Activated CD4-positive, alpha-beta T cell treated with anti-CD3 and anti-CD28 coated beads, Interleukin-2, amount 50 U/mL, for 24 hours (primary cell): Measurements from ENCODE around the gene INTS2.
A peak's percentile ranks its signal among the peaks of the same experiment; 100 is the strongest.
"Not testable (repeated sequence)": the region's sequence is repeated elsewhere in the genome, so short reads cannot be mapped to it uniquely, and the experiment has no call there.

ENCODE experiments used
- DNase-seq, 2 donors: peaks; one replicate each; pipeline ENCODE4 v3.0.0-alpha.2; 2020; ENCODE audit warnings: low read depth in 1 of 2, low spot score in 1 of 2

The INTS2 gene

DNA sequence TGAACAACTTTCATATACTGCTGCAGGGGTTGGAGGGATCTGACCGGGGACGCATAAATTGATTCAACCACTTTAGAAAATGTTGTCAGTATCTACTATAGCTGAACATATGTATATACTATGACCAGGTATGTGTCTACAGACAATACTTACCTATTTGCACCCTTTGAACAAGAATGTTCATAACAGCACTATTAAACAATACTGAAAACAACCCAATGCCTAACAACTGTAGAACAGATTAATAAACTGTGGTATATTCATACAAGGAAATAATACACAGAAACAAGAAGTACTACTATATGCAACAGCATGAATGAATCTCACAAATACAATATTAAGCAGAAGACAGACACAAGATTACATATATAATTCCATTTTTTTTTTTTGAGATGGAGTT lies 74.9 kb downstream of the INTS2 start:
- DNase-seq: no peak

DNA sequence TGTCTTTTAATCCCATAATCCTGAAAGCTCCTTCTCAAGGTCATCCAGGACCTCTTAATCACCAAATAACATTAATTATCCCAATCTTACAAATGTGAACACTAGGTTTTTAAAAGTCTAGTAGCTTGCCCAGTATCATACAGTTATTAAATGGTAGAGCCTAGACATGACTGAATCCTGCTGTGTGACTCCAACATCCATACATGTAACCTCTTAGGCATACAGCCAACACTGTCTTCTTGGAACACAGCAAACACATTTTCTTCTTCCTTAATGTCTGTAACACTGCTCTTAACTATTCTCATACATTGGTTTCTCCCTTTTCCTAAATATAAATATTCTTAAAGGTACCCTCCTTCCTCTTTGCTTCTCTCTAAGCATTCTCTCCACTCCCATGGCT lies 78.1 kb downstream of the INTS2 start:
- DNase-seq: no peak

DNA sequence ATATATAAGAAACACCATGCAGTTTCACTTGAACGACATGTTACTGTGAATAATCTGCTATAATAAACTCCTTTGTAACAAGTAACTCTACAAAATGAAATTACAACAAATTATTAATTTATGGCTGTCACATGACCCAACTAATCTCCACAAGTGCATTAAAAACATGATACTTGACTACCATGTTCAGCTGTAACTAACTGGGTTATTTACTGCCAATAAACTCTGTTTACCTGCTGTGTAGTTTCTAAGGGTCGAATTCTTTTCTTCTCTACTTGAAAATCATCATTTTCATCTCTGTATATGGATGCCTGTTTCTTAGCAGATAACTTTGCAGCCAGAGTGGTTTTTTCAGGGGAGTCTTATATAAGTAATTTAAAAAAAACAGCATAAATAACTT lies 78.9 kb downstream of the INTS2 start:
- DNase-seq: no peak

DNA sequence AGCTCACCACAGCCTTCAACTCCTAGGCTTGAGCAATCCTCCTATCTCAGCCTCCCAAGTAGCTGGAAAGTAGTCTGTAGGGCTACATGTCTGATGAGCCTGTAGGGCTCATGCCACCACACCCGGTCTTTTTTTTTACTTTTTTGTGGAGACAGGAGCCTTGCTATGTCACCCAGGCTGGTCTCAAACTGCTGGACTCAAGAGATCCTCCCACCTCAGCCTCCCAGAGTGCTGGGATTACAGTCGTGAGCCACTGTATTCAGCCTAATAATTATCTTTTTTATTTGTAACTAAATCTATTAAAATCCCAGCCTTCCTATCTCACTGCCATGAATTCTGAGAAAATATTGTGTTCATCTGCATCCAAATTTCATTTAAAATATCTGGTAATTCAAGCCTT lies 79.5 kb downstream of the INTS2 start:
- DNase-seq: no peak

DNA sequence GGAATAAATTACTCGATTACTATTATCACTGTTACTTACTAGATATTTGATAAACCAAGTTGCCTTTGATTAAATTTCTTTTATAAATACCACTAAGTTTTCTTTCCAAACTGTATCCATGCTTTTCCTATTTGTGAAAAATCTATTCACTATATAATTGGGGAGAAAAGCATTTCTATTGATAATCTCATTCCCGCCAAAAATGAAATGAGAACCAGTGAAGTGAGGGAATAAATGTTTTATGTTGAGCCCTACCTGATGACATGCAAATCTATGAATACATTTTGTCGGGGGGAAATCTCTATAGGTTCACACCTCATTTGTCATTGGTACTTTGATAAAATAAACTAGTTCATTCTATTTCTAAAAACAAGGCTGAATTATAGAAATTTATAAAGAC lies 80.1 kb downstream of the INTS2 start:
- no peak for DNase-seq

DNA sequence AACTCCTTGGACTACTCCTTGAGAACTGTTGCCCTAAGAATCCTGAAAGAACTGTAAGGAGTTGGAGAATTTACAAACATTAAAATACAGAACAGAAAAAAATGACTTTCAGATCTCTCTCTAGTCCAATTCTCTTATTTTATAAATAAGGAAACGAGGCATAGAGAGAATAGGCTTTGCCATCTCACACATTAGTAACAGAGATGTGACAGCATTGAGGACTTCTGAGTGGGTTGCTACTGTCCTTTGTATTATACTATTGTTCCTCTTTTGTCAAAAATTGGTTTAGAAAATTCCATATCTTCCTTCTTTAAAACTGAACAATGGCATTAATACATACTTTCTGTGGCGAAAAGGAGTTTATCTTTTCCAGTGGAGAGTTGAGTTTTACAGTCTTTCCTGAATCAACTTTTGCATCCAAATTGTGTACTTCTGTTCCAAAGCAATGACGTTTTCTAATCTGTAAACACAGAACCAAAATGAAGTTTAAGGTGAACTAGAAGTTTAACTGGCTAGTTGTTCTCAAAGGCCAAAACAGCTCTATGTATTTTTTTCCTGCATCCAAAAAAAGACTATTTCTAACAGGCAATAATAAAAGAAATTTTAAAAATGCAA lies 80.9 kb downstream of the INTS2 start:
- DNase-seq: no peak

DNA sequence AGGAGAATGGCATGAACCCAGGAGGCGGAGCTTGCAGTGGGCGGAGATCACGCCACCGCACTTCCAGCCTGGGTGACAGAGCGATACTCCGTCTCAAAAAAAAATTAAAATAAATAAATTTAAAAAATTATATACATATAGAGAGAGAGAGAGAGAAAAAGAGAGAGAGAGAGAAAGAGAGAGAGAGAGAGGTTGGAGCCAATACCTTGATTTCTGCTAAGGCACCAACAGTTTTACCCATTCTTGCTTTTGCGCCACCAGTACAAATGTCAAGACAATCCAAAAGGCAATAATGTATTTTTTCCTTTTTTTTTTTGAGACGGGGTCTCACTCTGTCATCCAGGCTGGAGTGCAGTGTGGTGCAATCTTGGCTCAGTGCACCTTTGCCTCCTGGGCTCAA lies 81.7 kb downstream of the INTS2 start:
- no peak for DNase-seq

DNA sequence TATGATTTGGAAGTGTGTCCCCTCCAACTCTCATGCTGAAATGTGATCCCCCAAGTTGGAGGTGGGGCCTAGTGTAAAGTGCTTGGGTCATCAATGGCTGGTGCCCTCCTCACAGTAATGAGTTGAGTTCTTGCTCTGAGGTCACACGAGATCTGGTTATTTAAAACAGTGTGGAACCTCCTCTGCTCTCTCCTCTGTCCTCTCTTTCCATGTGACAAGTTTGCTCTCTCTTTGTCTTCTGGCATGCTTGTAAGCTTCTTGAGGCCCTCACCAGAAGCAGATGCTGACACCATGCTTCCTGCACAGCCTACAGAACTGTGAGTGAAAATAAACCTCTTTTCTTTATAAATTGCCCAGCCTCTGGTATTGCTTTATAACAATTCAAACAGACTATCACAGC lies 84.3 kb downstream of the INTS2 start:
- no peak for DNase-seq

DNA sequence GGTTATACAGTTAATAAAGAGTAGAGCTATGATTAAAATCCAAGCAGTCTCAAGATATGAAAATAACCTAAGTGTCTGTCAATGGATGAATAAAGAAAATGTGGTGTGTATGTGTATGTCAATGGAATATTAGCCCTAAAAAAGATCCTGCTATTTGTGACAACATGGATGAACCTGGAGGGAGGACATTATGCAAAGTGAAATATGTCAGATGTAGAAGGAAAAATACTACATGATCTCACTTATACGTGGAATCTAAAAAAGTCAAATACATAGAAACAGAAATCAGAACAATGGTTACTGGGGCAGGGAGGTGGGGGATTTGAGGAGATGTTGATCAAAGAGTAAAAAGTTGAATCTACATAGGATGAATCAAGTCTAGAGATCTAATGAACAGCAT lies 84.9 kb downstream of the INTS2 start:
- DNase-seq: no peak

DNA sequence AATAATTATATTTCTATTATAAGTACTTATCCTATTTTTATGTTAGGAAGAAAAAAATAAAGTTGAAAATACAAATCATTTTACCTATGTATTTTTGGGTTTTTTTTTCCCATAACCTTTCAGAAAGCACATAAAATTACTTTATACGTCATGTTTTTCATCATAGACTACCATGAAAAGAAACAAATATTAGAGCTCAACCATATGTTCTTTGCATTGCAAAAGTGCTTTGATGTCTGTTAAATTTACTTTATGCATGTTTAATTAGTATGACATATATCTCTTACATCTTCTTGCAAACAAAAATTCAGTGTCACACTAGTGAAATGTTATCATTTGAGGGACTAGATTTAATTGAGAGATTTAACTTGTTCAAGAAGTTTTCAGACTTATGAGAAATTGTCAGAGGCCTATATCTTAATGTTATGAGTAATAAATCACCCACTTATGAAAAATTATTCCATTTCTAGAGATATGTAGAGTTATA lies 88.4 kb downstream of the INTS2 start:
- DNase-seq: no peak

DNA sequence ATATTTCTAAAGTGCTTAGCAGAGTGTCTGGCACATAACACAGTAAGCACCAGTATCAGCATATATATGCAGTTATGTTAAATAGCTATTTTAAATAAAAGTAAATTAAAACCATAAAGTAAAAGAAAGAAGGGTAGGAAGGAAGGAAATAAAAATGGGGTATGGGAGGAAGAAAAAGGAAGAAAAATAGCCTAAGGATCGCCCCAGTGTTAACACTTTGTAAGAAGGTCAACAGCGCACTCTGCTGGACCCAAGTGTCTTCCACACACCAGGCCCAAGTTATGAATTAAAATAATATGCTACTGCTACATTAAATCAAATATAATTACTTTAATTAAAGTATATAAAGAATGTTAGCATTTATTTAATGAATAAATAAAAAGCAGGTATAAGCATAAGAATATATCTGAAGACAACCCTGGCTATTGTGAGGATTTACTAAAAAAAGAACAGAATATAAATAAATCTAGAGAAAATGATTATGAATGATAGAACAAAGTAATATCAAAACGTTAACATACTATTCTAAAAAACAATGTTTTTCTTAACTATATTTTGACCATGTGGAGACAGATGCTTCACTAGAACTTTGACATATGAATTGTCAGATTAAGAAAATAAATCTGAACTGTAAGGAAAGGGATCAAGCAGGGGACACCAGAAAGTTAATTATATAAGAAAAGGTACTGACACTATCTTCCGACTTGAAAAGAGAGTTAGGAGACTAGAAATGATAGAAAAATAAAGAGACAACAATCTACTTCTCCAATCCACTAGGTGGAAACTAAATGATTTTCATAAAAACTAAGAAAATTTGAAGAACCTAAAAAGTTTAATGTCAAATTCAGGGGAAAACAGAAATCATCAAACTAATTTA lies 90.4 kb downstream of the INTS2 start:
- peak in 1 of 2 donors; percentile 23 for DNase-seq

DNA sequence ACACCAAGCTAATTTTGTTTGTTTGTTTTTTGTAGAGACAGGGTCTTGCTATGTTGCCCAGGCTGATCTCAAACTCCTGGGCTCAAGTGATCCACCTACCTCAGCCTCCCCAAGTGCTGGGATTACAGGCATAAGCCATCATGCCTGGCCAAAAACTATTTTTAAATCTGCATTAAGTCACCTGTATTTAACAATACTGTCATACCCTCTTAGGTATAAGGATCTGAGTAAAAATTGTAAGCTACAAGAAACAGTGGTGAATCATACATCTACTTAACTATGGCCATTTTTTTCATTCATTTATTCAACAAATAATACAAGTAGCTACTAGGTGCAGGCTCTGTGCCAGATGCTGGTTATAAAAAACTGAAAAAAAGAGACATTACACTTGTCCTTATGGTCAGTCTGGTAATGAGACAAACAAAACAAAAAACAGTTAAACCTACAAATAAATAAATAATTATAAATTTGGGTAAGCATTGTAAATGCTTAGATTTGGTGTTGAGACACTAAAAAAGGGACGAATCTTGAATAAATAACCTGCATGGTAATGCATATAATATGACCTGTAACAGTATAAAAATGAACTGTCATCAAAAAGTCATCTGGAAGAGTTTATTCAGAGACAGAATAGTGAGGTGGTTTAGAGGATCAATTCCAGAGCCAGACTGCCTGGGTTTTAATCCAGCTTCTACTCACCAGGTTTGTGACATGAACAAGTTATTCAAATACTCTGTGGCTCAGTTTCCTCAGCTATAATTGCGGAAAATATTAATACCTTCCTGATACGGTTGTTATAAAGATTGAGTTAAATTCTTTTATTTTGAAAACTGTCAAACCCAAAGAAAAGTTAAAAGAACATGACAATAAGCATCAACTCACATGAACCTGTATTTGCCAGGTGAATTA lies 91.3 kb downstream of the INTS2 start:
- no peak for DNase-seq

DNA sequence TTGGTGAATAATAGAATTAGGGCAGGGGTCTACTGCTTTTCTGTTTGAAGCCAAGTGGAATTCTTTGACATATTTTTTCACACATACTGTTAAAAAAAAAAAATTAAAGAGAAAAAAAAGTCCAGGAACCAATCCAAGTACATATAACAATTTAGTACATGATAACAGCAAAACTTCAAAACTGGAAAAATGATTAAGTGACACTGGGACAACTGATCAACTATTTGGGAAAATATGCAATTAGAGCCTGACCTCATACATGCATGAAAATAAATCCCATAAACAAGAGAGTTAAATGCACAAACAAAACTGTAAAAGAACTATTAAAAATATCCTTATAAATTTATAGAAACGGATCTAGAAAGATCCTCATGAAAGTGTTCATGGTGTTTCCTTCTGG lies 92.2 kb downstream of the INTS2 start:
- no peak for DNase-seq

DNA sequence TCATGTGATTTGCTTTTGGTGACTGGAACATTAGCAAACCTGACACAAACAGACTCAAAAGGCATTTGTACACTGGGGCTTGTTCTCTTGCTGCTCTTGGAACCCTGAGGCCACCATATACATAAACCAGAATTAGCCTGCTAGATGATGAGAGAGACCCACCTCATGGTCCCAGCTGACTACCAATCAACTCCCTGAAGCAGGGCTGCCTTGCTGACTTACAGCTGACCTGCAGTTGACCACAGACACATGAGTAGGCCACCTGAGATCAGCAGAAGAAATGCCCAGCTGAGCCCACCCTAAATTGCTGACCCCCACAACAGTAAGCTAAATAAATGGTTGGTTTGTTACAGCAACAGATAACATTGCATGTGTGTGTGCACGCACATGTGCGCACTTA lies 93.2 kb downstream of the INTS2 start:
- DNase-seq: no peak

DNA sequence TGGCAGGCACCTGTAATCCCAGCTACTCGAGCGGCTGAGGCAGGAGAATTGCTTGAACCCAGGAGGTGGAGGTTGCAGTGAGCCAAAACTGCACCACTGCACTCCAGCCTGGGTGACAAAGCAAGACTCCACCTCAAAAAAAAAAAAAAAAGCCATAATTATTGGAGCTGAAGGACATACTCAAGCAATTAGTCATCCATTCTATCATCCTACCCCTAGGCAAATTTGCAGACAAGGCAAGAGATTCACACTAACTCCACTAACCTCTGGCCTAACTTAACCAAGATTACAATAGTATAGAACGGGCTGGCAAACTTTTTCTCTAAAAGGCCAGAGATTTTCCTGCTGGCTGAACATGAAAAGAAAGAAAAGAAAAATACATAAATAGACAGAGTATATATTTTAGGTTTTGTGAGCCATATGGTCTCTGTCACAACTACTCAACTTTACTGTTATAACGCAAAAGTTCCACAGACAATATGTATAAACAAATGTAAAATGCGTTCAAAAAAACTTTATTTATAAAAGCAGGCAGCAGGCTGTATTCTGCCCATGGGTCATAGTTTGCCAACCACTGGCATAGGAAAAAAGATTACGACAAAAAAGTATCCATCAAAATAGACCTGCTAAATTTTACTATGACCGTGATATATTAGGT lies 94.1 kb downstream of the INTS2 start:
- DNase-seq: no peak

DNA sequence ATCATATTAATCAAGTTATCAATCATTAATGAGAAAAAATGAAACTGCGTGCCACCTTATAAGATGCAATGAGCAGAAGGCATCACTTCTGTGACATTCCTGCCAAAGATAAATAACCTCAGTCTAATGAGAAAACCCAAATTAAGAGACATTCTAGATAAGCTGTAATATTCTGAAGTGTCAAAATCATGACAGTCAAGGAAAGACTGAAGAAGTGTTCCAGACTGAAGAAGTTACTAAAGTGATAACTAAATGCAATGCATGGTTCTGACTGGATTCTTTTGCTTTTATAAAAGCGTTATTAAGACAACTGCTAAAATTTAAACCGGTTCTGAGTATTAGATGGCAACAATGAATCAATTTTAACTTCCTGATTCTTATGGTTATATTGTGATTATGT lies 95.3 kb downstream of the INTS2 start:
- no peak for DNase-seq

DNA sequence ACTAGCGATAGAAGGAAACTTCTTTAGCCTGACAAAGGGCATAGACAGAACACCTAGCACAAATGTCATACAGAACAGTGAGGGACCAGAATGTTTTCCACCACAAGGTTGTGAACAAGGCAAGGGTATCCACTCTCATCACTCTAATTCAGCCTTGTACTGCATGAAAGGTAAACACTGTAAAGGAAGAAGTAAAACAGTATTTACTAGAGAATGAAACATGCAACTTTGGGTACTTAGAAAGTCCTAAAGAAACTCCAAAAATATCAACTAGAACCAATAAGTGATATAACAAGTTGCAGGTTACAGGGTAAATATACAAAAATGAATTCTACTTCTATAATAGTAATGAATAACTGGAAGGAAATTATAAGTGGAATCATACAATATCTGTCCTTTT lies 96.7 kb downstream of the INTS2 start:
- DNase-seq: no peak

DNA sequence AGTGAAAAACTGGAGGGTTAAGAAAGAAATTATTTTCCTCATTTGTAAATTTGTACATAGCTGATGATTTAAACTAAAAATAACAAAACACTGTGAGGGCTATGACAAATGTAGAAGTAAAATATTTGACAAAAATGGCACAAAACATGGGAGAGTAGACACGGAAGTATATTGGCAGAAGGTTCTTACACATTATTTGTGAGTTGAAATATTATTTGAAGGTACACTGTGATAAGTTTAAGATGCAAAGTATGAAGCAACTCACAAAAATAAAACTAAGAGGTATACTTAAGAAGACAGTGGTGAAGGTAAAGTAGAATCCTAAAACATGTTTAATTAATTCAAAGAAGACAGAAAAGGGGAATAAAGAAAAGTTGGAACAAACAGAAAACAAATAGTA lies 99.1 kb downstream of the INTS2 start:
- no peak for DNase-seq

DNA sequence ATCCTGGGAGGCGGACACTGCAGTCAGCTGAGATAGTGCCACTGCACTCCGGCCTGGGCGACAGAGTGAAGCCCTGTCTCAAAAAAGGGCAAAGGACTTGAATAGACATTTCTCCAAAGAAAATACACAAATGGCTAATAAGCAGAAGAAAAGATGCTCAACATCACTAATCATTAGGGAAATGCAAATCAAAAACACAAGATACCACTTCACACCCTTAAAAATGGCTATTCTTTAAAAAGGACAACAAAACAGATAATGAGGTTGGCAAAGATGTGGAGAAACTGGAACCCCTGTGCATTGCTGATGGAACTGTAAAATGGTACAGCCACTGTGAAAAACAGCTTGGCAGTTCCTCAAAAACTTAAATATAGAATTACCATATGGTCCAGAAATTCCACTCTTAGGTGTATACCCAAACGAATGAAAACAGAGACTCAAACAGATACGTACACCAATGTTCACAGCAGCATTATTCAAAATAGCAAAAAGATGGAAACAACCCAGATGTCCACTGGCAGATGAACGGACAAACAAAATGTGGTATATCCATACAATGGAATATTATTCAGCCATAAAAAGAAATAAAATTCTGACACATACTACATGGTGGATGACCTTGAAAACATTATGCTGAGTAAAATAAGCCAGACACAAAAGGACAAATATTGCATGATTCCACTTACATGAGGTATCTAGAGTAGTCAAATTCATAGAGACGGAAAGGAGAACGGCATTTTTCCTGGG lies 100.0 kb downstream of the INTS2 start:
- DNase-seq: no peak

DNA sequence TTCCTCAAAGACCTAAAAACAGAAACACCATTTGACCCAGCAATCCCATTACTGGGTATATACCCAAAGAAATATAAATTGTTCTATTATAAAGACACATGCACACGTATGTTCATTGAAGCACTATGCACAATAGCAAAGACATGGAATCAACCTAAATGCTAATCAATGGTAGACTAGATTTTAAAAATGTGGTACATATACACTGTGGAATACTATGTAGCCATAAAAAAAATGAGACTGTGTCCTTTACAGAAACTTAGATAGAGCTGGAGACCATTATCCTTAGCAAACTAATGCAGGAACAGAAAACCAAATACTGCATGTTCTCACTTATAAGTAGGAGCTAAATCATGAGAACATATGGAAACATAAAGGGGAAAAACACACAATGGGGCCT lies 100.9 kb downstream of the INTS2 start:
- not testable (repeated sequence) for DNase-seq
